ENCODE data around the gene CPM.
A peak's percentile ranks its signal among the peaks of the same experiment; 100 is the strongest.

Gene CPM

DNA sequence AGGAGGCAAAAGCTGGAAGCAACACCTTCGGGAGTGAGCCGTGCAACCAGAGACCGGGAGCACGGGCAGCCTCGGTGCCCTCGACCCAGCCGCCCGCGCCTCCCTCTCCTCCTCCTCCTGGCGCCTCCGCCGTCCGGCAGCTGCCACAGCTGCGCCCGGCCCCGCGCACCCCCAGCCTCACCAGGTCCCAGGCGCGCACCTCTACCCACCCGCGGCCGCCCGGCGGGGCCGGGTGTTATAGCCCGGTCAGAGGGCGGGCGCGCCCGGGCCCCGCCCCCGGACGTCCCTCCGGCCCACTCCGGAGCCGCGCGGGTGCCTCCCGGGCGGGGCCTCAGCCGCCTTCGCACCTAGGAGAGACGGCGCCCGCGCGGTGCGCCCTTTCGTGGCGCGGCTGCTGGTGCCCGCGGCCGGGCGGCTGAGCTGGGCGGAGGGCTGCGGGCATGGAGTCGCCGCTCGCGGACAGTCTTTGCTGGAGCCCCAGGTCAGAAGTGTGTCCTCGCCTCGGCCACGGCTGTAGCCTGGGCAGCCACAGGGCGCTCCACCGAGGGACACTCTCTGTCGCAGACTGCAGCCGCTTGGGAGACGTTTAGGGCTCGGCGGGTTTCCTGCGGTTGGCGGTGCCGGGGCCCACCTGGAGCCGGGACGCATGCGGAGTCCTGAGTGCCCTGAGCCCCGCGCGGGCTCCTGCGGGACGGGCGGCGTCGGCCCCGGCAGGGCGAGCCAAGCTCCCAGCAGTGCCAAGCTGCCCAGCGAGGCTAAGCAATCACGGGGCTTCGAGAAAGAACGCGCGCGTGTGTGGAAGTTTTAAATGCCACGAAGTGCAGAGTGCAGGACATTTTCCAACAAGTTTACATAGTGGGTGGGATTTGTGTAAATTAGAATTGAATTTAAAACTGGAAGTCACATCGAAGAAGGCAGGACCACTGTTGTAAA is at the start of gene CPM:
Gene CPM, minus strand, starts transcription at position 211 of the 933 bp plus-strand sequence. CDS start 334 bp downstream, outside the sequence.
- DNase-seq: peak; percentile 61

DNA sequence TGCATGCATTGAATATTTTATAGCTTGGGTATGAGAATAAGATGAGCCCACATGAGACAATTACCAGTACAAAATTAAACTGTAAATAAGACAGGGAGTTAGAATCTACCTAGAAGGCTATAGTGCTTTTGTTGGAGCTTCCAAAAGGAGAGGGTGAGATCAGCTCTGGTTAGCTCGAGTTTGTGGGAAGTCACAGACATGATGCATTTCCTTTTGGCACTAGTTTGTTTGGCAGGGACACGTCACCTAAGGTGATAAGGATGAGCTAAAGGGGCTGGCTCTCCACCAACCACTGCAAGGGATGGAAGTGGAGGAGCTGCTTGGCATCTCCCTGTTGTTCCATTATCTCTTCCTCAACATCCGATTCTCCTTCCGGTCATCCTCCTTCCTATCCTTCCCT is 48.5 kb upstream of the CPM start:
- DNase-seq: no peak

- DNase-seq: no peak
These were observed 47.7 kb upstream of the CPM start for GRCh38 chr12:68980476-68981212.

DNA sequence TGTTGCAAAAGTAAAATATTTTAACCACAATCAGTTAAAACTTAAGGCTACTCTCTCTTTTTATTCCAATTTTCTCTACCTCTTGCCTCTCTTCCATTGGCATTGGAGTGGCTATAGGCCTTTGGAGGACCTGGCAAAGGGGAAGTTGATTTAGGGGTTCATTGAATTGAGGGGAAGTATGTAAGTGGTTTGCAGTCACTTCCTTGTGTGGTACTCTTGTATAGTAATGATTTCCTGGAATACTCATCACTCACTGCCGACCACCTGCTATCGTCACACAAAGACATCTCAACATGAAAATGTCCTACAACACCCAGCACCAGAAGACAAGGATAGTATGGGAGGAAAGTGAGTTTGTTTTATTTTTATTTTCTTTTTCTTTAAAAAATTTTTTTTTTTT is 45.7 kb upstream of the CPM start:
- no peak for DNase-seq

DNA sequence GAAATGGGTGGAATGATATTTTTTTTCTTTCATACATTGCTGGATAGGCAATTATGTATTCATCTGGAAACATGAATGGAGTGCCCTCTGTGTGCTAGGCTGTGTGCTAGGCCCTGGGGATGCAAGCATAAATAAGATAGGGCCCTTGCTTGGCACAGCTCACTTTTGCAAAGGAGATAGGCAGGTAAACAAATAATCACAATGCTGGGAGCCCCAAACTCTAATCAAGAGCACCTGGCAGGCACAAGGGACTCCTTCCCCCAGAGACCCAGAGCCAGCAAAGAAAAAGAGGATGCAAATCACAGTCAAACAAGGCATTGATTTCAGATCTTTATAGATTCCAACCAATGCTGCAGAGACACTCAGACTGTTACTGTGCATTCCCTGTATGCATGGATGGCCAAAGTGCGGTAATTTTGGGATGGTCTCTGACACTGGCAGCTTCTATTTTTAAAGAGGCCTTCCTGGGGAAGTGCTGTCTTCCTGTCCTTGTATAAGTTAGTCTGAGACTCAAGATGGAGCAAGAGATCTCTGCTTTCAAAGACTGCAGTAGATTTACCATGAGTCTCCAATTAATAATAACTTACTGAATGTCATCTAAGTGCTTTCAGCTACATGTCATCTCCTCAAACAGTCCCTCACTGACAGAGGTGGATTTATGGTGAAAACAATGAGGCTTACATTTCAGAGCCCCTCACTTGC is 45.1 kb upstream of the CPM start:
- no peak for DNase-seq

DNA sequence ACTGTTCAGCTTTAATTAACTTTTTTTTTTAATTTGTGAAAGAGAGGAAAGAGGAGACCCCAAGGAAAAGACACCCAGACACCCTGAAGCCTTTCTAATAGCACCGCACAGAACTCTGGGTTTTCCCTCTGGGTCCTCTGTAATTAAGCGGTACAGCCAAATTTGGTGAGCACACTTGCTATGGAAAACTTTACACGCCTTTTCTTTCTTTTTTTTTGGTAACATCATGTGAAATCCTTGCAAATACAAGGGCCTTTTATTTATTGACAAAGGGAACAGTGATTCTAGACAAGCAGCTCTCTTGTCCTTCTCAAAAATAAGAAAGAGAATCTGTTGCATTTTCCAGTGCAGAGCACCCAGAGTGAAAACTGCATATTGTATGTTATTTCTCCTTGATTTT is 44.4 kb upstream of the CPM start:
- DNase-seq: no peak

DNA sequence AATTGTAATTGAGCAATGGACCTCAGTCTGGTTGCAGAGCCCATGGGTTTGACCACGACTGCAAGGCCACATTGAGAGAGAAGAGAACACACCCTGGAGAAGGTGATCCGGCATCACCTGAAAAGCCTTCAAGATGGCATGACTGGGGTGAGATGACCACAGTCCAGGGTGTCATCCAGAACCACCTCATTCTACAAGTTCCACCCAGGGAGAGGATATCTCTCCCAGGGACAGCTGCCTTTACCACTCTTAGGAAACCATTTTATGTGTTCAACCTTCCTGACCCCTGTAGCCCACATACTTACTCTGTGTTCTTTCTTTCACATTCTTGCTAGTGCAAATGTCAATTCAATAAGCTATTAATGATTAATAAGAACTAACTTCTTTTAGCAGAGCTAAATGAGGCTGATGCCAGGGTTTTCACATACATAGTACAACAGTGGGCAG is 43.4 kb upstream of the CPM start:
- no peak for DNase-seq

GRCh38 chr12:68975811-68976210 is 42.8 kb upstream of the CPM start:
- no peak for DNase-seq

DNA sequence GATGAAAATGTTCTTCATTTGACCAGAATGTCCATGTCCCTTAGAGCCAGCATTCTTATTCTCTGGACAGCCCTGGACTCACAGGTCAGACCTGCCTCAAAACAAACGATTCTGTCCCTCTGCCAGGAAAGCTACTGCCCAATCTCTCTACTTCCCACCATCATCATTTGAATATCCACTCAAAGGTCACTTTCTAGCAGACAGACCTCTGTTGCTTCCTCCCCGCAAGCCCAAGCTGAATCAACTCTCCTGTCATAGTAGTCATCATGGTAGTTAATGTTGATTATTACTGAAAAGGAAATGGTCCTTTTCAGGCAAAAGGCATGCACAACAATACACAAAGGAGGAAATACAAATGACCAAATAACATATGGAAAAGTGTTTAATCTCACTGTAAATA is 39.6 kb upstream of the CPM start:
- no peak for DNase-seq

DNA sequence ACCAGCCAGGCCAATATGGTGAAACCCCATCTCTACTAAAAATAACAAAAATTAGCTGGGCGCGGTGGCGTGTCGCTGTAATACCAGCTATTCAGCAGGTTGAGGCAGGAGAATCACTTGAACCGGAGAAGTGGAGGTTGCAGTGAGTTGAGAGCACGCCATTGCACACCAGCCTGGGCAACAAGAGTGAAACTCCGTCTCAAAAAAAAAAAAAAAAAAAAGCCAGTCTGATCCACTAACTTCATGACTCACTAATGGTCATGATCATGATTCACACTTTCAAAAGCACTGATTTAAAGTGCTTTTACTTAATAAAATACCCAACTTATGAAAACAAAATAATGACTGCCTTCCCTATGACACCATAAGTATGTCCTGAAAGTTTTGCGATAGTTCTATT is 38.4 kb upstream of the CPM start:
- no peak for DNase-seq

DNA sequence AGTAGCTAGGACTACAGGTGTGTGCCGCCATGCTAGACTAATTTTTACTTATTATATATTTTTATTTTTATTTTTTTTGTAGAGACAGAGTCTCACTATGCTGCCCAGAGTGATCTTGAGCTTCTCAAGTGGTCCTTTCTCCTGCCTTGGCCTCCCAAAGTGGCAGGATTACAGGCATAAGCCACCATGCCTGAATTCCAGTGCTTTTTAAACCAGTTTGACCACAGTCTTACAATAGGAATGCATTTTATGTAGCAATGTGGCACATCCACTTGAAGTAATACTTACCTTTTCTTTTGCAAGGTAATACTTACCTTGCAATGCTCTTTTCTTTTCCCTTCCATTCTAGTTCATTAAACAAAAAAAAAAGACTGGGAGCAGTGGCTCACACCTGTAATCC is 38.0 kb upstream of the CPM start:
- DNase-seq: no peak

GRCh38 chr12:68970306-68970705 is 37.3 kb upstream of the CPM start:
- DNase-seq: no peak

- no peak for DNase-seq
These were observed 34.1 kb upstream of the CPM start for GRCh38 chr12:68967046-68967445.

GRCh38 chr12:68963856-68964745 is 31.1 kb upstream of the CPM start:
- no peak for DNase-seq

- no peak for DNase-seq
These were observed 30.2 kb upstream of the CPM start for GRCh38 chr12:68962877-68963855.

GRCh38 chr12:68959891-68960464 is 27.0 kb upstream of the CPM start:
- no peak for DNase-seq

DNA sequence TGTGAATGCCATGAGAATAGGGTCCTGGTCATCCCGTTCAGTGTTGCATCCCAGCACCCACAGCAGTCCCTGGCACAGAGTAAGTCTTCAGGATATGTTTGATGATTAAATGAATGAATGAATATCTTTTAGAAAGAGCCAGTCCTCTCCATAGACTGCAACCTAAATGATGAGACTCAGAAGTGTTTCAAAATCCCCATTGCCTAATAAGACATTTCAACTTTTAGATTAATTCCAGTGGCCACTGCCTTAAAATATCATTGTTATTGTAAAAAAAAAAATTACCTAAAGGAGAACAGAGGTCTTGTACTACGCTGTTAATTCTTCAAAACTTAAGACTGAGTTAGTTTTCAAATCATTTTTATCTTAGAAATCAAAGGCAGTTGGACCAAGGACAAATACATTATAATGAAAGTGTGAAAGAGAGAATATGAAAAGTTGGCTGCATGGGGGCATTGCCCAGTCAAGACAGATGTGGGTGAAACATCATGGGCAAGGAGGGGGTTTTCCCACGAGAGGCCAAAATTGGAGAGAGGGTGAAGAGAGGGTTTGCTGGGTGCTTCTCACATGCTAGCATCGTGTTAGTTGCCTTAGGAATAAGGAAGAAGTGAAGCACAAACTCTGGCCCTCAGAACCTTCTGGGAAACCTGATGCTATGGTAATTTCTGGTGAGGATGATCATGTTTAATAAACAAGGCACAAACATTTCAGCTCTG is 26.3 kb upstream of the CPM start:
- DNase-seq: no peak

DNA sequence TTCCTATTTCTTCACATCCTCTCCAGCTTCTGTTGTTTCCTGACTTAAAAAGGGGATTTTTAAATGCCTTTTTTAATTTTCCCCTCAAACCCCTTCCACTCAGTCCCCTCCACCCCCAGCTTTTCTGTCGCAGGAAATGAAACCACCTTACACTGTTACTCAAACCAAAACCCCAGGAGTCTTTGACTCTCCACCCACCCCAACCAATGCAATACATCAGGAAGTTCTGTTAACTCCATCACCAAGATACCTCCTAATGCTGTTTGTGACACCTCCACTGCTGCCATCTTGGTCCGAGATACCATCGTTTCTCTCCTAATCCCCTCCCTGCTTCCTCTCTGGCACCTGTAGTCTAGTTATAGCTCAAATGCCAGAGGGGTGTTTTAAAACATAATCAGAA is 25.4 kb upstream of the CPM start:
- no peak for DNase-seq

- DNase-seq: no peak
These were observed 24.3 kb upstream of the CPM start for GRCh38 chr12:68957273-68957672.

GRCh38 chr12:68956466-68956865 is 23.5 kb upstream of the CPM start:
- DNase-seq: no peak

All from activated CD4-positive, alpha-beta T cell treated with anti-CD3 and anti-CD28 coated beads, Interleukin-2, amount 50 U/mL, for 1 hour (primary cell).